ENCODE data around the gene TBC1D3I.
"Not testable (repeated sequence)": the region's sequence is repeated elsewhere in the genome, so short reads cannot be mapped to it uniquely, and the experiment has no call there.

Gene TBC1D3I

GRCh38 chr17:36207383-36207782, 57.0 kb downstream of the TBC1D3I start:
- DNase-seq (ENCODE audit: low read depth in 2 of 2, low spot score in 1 of 2) = not testable (repeated sequence)

- not testable (repeated sequence) for DNase-seq (ENCODE audit: low read depth in 2 of 2, low spot score in 1 of 2)
These were observed 57.9 kb downstream of the TBC1D3I start for GRCh38 chr17:36206486-36206821.

- DNase-seq (ENCODE audit: low read depth in 2 of 2, low spot score in 1 of 2) = no peak
These were observed 58.5 kb downstream of the TBC1D3I start for GRCh38 chr17:36205637-36206485.

GRCh38 chr17:36204724-36205500, 59.5 kb downstream of the TBC1D3I start:
- DNase-seq (ENCODE audit: low read depth in 2 of 2, low spot score in 1 of 2) = no peak
